Activated CD4-positive, CD25-positive, alpha-beta regulatory T cell (primary cell): ENCODE measurements around the gene ADGRL3.
"Not testable (repeated sequence)": the region's sequence is repeated elsewhere in the genome, so short reads cannot be mapped to it uniquely, and the experiment has no call there.

ENCODE experiments used
- DNase-seq, 4 experiments: peaks; one replicate each; lab custom pipeline; 2025; lab: John Stamatoyannopoulos, UW

ADGRL3 gene

DNA sequence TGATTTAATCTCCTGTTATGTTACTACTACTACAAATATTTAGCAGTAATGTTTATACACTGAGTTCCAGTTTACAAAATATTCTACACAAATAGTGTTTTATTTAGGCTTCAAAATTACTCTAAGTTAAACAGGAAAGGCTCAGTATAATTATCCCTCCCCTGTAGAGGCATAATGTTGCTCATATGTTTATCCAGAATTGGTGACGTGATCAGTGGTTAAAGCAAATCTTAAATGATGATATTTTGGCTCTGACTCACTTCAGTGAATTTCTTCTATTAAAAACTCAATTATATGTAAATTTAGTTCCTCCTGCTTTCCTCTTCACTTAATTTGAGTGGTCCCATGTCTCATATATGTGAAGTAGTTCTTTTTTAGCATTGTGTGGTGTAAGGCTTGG lies 438.5 kb downstream of the ADGRL3 start:
- DNase-seq: no peak

DNA sequence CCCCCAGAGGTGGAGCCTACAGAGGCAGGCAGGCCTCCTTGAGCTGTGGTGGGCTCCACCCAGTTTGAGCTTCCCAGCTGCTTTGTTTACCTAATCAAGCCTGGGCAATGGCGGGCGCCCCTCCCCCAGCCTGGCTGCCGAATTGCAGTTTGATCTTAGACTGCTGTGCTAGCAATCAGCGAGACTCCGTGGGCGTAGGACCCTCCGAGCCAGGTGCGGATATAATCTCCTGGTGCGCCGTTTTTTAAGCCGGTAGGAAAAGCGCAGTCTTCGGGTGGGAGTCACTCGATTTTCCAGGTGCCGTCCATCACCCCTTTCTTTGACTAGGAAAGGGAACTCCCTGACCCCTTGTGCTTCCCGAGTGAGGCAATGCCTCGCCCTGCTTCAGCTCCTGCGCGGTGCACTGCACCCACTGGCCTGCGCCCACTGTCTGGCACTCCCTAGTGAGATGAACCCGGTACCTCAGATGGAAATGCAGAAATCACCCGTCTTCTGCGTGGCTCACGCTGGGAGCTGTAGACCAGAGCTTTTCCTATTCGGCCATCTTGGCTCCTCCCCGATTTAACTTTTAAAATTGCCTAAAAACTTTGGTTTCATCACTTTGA lies 446.7 kb downstream of the ADGRL3 start:
- DNase-seq: not testable (repeated sequence)

DNA sequence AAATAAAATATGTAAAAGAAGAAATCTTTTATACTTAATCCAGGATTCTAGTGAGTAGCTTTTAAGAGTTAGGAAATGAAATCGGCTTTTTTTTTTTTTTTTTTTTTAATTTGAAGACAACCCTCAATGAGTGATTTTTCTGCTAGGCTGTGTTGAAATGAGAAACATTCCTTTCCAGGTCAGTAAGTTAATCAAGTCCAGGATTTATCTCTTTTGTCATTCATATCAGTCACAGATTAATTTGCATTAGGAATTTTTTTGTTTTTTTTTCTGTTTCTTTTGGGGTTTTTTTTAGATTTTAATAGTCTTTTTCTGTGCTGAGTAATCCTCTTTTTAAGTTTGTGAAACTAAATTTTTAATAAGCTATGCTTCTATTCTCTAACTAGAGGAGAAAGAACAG lies 448.1 kb downstream of the ADGRL3 start:
- DNase-seq: no peak

DNA sequence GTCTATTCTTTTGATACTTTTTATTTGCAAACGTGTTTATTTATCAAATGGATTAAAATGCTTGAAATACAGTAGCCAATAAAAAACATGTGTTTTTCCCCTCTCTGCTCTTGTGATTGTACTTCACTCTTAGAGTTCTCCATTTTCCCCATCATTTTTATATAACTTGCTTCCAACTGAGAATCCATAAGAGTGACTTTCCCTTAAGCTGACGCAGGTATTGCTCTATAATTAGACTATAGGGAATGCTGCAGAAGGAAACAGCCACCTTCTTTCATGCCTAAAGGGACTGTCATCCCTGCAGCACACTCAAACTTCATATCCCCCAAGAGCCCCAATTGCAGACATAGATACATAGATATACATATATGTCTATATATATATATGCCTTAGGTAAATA lies 456.9 kb downstream of the ADGRL3 start:
- DNase-seq: no peak

DNA sequence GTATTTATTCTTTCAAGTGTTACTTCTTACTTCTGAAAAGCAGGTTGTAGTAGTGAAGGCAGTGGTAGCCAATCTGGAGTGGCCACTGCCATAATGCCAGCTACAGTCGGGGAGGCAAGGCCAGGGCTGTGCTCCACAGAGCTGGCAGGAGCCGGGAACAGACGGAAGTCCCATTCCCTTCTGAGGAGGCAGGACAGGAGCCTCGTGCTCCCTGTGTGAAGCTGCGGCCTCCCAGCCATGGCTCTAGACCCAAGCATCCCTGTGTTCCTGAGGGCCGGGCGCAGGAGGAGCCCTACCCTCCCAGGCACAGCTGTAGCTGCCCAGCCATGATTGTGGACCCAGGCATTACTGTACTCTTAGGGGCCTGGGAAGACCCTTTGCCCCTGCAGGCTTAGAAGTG lies 461.8 kb downstream of the ADGRL3 start:
- DNase-seq: no peak

DNA sequence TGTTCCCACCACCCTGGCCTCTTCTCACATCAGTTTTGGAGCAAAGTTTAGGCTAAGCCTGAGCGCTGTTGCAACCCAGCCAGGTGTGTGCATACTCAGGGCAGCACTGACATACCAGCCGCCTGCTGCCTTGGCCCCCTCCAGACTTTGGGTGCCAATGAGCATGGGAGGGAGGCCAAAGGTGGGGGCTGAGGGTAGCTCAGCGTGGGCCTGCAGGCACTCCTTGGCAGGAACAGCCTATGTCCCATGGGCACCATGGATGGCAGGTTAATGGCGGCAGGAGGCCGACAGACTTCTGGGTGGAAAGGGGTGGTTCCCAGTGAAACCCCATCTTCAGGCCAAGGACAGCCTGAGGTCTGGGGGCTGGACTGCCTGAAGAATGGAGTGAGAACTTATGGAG lies 462.2 kb downstream of the ADGRL3 start:
- DNase-seq: no peak

DNA sequence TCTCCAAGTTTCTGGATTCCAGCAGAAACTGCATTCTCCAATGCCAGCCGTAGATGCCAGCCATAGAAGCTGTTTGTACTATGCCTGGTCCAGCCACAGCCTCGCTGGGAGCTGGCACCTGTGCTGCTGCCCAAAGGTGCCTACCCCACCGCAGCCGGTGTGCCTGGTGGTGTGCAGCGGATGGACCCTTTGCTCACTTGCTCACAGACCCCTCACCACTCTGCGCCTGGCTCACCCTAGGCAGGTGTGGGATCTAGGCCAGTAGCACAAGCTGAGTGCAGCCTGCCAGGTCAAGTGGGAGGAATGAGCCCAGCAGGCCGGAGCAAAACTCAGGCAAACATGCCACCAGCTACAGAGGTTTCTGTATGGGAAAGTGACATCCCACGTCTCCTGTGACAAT lies 463.2 kb downstream of the ADGRL3 start:
- DNase-seq: no peak

DNA sequence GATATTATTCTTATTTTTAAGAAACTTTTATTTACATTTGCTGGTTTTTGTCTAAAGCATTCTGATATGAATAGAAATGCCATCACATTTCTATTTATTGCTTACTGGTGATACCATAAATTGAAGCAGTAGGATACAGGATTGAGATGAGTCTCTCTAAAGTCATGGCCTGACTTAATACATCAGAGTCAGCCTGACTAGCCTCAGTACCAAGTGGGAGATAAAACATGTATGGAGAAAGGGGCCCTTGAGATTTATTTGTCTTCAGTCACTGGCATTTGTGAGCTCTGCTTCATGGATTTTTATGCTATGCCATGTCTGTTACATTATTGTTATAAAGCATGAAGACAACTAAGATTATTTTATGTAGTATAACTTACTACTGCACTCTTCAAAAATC lies 465.5 kb downstream of the ADGRL3 start:
- no peak for DNase-seq

DNA sequence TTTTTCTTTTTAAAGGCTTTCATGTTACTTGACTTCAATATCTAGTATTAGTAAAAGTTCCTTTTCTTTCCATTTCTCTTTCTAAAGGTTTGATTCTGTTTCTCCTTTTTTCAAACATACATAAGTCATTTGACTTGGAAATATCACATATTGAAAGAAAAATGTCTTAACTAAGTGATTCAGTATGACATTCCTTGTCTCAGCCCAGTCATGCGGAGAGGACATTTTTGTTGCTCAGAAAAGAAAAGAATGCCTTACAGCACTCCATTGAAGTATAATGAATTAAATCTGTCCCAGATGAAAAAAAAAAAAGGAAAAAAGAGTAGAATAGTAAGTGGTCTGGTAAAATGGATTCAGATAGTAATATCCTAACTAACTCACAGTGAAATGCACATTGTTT lies 466.1 kb downstream of the ADGRL3 start:
- DNase-seq: no peak

GRCh38 chr4:61671599-61671998 lies 471.5 kb downstream of the ADGRL3 start:
- DNase-seq: no peak

GRCh38 chr4:61675464-61675863 lies 475.3 kb downstream of the ADGRL3 start:
- DNase-seq: no peak

DNA sequence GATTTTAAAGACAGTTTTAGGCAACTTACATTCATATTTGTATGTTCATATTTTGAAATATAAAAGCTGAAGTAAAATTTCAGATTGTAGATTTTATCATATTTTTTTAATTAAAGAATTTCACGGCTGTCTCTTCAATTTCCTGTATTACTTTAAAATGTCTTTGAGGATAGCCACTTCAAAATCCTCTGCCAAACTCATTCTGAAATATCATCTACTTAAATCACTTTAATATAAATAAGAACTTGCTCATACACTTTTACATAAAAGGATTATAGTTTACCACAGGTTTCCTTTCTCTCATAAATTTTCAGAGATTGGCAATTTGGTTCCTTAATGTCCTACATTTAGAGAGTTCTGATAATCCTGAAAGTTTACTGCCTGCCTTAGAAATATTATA lies 478.2 kb downstream of the ADGRL3 start:
- no peak for DNase-seq

DNA sequence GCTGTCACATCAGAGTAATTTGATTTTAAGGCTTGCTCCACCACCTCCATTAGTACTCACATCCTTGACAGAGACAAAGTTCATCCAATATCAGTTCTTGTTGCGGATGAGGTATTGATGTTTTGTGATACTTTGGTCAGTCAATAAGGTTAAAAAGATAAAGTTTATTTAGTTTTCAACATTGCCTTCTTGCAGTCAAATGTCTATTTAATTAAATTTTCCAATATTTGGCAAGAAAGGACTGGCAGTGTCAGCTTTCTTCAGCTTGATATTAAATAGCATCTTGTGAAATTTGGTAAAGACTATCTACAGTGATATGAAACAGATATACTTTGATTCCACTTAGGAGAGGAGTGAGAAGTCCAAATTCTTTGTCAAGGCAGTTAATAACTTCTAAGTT lies 493.4 kb downstream of the ADGRL3 start:
- DNase-seq: no peak

- no peak for DNase-seq
These were observed 514.3 kb downstream of the ADGRL3 start for GRCh38 chr4:61714387-61714911.

DNA sequence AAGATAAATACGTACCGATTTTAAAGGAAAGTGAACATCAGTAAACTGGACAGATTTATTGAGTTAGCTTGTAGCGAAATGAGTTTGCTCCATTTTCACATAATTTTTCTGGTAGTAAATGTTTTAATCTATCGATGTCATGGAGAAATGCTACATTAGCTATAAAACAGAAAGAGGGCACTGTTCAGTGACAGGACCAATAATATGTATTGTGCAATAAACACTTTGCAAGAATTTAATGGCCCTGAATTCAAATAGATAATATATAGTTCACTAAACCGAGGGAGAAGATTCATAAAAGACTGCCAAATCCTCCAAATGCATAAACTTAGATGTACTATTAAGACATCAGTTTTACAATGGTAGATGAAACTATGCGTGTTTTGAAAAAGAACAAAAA lies 516.3 kb downstream of the ADGRL3 start:
- no peak for DNase-seq

DNA sequence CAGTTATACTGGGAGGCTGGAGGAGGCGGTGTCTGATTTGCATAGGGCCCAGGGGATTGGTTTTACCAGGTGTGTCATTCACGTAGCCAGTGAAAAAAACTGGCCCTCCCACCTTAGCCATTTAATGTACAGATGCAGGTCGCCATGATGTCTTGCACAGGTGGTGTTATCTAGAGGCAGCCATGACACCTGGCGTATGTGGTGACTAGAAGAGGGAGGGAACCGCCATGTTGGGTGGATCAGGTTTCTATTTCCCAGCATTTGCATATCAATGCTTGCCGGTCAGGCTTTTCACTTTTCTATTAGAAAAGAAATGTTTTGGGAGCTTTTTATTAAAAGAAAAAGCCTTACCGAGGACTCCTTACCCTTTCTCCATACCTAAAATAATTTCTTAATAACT lies 523.4 kb downstream of the ADGRL3 start:
- no peak for DNase-seq

DNA sequence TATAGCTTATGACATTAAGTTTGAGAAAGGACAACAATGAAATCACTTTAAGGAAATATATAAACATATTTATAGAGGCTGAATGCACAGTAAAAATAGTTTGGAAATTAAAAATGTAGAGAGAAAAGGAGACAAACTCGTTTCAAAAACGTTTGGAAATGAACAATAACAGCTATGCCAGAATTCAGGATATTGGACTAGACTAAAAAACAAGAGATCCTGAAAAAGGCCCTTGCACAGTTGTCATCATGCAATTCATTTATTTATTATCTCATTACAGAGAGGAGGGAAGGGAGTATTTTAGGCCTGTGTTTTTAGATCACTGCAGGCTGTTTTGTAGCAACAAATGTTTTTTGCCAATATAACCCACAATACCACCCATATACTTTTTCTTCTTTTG lies 527.2 kb downstream of the ADGRL3 start:
- no peak for DNase-seq

DNA sequence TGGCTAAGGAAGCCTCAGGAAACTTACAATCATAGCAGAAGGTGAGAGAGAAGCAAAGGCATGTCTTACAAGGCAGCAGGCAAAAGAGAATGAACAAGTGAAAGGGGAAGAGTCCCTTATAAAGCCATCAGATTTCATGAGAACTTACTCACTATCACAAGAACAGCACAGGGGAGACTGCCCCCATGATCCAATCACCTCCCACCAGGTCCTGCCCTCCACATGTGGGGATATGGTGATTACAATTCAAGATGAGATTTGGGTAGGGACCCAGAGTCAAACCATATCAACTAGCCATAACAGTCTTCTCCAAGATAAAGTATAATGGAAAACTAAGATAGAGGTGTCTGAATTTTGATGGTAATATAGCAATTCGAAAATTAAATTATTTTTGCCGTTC lies 534.3 kb downstream of the ADGRL3 start:
- no peak for DNase-seq

DNA sequence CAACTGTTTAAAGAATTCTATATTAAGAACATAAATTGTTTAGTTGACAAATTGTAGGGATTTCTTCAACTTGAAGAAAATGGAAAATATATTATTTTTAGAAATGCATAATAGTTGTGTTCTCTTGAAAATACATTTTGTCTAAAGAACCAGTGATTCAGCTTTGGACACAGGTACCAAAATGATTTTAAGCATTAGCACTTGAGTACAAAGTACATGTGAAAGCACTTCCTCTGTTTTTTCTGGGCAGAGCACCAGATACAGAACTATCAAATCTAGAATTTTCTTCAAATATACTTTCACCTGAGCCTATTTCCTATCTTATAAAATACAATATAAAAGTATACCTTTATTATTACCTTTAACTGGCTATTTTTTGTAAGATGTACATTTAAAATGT lies 539.8 kb downstream of the ADGRL3 start:
- no peak for DNase-seq

- no peak for DNase-seq
These were observed 540.8 kb downstream of the ADGRL3 start for GRCh38 chr4:61740886-61741285.

DNA sequence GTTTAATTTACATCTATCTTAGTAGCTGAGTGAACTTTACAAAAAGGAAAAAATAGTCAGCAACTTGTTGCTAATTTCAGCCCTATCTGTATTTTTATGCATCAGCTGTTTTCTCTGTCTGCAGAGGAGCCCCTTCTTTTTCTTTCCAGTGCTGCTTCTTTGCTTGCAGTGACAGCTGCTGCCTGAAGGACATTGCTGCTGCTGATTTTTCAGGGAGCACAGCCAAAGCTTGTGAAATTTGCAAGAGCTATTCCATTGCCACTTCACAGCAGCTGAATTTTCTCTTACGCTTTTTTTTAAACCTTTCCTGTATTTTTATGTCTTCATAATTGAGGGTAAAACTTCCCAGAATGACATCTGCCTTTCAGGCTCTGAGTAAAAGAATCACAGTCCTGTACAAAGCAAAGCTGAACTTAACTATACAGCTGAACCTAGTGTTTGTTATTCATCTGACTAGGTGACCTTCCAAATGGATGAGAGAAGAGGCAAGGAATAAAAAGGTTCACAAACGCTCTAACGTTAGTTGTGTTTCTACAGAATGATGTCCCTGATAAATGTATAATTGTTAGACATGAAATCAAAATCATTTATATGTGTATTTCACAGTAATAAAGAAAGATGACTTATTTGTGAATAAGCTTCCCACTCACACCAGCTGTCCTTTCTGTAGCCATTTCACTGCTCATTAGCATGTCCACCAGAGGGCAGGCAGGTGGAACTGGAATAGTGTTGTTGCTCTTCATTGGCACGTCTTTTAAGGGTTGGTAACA lies 541.4 kb downstream of the ADGRL3 start:
- no peak for DNase-seq

- no peak for DNase-seq
These were observed 550.7 kb downstream of the ADGRL3 start for GRCh38 chr4:61750810-61751209.

DNA sequence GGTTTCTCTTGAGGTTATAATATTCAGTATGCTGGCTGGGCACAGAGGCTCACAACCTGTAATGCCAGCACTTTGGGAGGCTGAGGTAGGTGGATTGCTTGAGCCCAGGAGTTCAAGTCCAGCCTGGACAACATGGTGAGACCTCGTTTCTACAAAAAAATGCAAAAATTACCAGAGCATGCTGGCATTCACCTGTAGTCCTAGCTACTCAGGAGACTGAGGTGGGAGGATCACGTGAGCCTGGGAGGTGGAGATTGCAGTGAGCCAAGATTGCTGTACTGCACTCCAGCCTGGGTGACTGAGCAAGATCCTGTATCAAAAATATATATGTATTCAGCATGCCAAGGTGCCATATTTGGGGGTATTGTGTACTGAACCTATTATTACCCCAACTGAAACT lies 552.5 kb downstream of the ADGRL3 start:
- DNase-seq: no peak

DNA sequence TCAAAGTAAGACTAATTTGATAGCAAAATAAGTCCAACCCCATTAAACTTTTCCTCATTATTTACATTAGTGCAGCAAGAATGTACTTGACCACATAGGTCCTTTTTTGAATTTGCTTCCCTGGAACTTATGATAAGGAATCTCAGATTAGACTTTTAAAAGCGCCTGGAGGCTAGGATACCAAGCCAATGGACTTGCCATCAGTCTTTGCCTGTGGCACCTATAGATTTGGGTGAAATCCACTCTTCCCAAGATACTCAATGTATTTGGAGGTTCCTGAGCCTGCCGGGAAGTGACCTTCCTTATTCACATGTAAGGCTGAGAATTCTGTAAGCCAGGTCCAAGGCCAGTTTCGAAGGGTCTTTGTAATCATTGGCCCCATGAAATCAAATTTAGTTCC lies 553.6 kb downstream of the ADGRL3 start:
- no peak for DNase-seq
